ENCODE measurements around the gene RBBP8NL.

RBBP8NL gene

GRCh38 chr20:62405981-62406513 lies 21.3 kb downstream of the RBBP8NL start:
- Histone ChIP-seq H3K4me2 (ENCODE audit: low read depth, low read length) (peak overlapping the region; percentile 85), H3F3A (ENCODE audit: insufficient read depth, low read length) (no peaks in the 10 kb centered on the region), H4K20me1 (ENCODE audit: insufficient read depth, low read length) (no peaks in the 10 kb centered on the region), H3K4me3 (ENCODE audit: low read length) (peak overlapping the region; percentile 92), H3K9me3 (replicated peaks; ENCODE audit: insufficient read depth, low read length) (no peaks in the 10 kb centered on the region), H3K36me3 (replicated peaks; ENCODE audit: insufficient read depth, low read length) (no peaks in the 10 kb centered on the region), H2AFZ (ENCODE audit: low read length) (no peak overlapping the region), H3K27me3 (replicated peaks; ENCODE audit: insufficient read depth, low read length) (peaks cover 5% of the 10 kb centered on the region; the same call in 1 of the 2 replicates), H3K27ac (ENCODE audit: low read length) (no peak overlapping the region), H3K9ac (ENCODE audit: low read length) (peak overlapping the region; percentile 88; the same call in 1 of the 2 replicates), H3K4me1 (ENCODE audit: low read length) (peaks cover 14% of the 10 kb centered on the region), H3K9me2 (replicated peaks; ENCODE audit: insufficient read depth, low read length) (no peaks in the 10 kb centered on the region), H3K79me2 (ENCODE audit: low read length) (peaks cover 30% of the 10 kb centered on the region)
- no peak for DNase-seq
- TF ChIP-seq EZH2 (optimal IDR thresholded peaks at IDR 0.05; ENCODE audit: low read depth, low read length) (no peak), CTCF (IDR thresholded peaks at IDR 0.05; ENCODE audit: low read length) (no peak), EZH2phosphoT487 (IDR thresholded peaks at IDR 0.05; ENCODE audit: low read length) (no peak)

- H3K9me2 ChIP-seq (replicated peaks; ENCODE audit: insufficient read depth, low read length) = no peaks in the 10 kb centered on the region
- H3K27me3 ChIP-seq (replicated peaks; ENCODE audit: insufficient read depth, low read length) = no peaks in the 10 kb centered on the region
- no peak for DNase-seq
- H3K36me3 ChIP-seq (replicated peaks; ENCODE audit: insufficient read depth, low read length) = no peaks in the 10 kb centered on the region
- H3K4me1 ChIP-seq (ENCODE audit: low read length) = peaks cover 14% of the 10 kb centered on the region
- peak overlapping the region; percentile 85; the same call in 1 of the 2 replicates for H3K4me2 ChIP-seq (ENCODE audit: low read depth, low read length)
- H3K9ac ChIP-seq (ENCODE audit: low read length) = peak overlapping the region; percentile 88; the same call in 1 of the 2 replicates
- H3K9me3 ChIP-seq (replicated peaks; ENCODE audit: insufficient read depth, low read length) = no peaks in the 10 kb centered on the region
- H3K27ac ChIP-seq (ENCODE audit: low read length) = no peak overlapping the region
- H3F3A ChIP-seq (ENCODE audit: insufficient read depth, low read length) = no peaks in the 10 kb centered on the region
- peak overlapping the region; percentile 92; the same call in 1 of the 2 replicates for H3K4me3 ChIP-seq (ENCODE audit: low read length)
- TF ChIP-seq EZH2 (optimal IDR thresholded peaks at IDR 0.05; ENCODE audit: low read depth, low read length) (no peak), EZH2phosphoT487 (IDR thresholded peaks at IDR 0.05; ENCODE audit: low read length) (no peak), CTCF (IDR thresholded peaks at IDR 0.05; ENCODE audit: low read length) (peak; percentile 27)
- H3K79me2 ChIP-seq (ENCODE audit: low read length) = peaks cover 30% of the 10 kb centered on the region
- H4K20me1 ChIP-seq (ENCODE audit: insufficient read depth, low read length) = no peaks in the 10 kb centered on the region
- no peak overlapping the region for H2AFZ ChIP-seq (ENCODE audit: low read length)
Measured at GRCh38 chr20:62405108-62405980, 22.0 kb downstream of the RBBP8NL start.

- no peaks in the 10 kb centered on the region for H3K36me3 ChIP-seq (replicated peaks; ENCODE audit: insufficient read depth, low read length)
- no peak for DNase-seq
- TF ChIP-seq CTCF (IDR thresholded peaks at IDR 0.05; ENCODE audit: low read length) (no peak), EZH2 (optimal IDR thresholded peaks at IDR 0.05; ENCODE audit: low read depth, low read length) (no peak), EZH2phosphoT487 (IDR thresholded peaks at IDR 0.05; ENCODE audit: low read length) (no peak)
- H3K4me1 ChIP-seq (ENCODE audit: low read length) = peaks cover 11% of the 10 kb centered on the region
- no peaks in the 10 kb centered on the region for H4K20me1 ChIP-seq (ENCODE audit: insufficient read depth, low read length)
- H2AFZ ChIP-seq (ENCODE audit: low read length) = no peak overlapping the region
- no peak overlapping the region for H3K27ac ChIP-seq (ENCODE audit: low read length)
- no peak overlapping the region for H3K9ac ChIP-seq (ENCODE audit: low read length)
- H3K4me2 ChIP-seq (ENCODE audit: low read depth, low read length) = no peak overlapping the region
- no peaks in the 10 kb centered on the region for H3K27me3 ChIP-seq (replicated peaks; ENCODE audit: insufficient read depth, low read length)
- no peaks in the 10 kb centered on the region for H3K9me2 ChIP-seq (replicated peaks; ENCODE audit: insufficient read depth, low read length)
- no peaks in the 10 kb centered on the region for H3K9me3 ChIP-seq (replicated peaks; ENCODE audit: insufficient read depth, low read length)
- peaks cover 30% of the 10 kb centered on the region for H3K79me2 ChIP-seq (ENCODE audit: low read length)
- no peak overlapping the region for H3K4me3 ChIP-seq (ENCODE audit: low read length)
- H3F3A ChIP-seq (ENCODE audit: insufficient read depth, low read length) = no peaks in the 10 kb centered on the region
Measured at GRCh38 chr20:62404761-62405107, 22.6 kb downstream of the RBBP8NL start.
